T-cell (primary cell): ENCODE results near the gene SLC45A3. TPM values are rescaled to one million over a fixed set of nuclear protein-coding genes. Genes with fewer than 3 reads are reported as not detected.
A peak's percentile ranks its signal among the peaks of the same experiment; 100 is the strongest.

ENCODE experiments used
- ATAC-seq, 4 experiments: fragments of 200-7000 bp in 3 of 4; fragments of 150-1000 bp in 1 of 4; cut with Tn5 transposase; replicated peaks in 1 of 4; 1 replicate in 3 of 4; 2 replicates in 1 of 4; pipeline ENCODE4 v1.10.0; 2021; ENCODE audit warnings: moderate library complexity in 3 of 4, mild to moderate bottlenecking in 2 of 4, moderate number of reproducible peaks in 1 of 4
- CTCF ChIA-PET, 2 donors: fragments of 300-600 bp; sonication (Branson Sonifier 250); formaldehyde crosslinking; loops; one replicate each; lab custom pipeline; 2022; ENCODE audit warnings: antibody characterized with exemption in 2 of 2; lab: Charles Lee
- POLR2A ChIA-PET, 2 donors: fragments of 300-600 bp; sonication (Branson Sonifier 250); formaldehyde crosslinking; loops; one replicate each; lab custom pipeline; 2022; ENCODE audit warnings: antibody characterized with exemption in 2 of 2; lab: Charles Lee
- DNase-seq, 35 experiments: peaks; one replicate each; pipeline versions ENCODE4 v3.0.0 to v3.0.0-alpha.2; 2013 to 2023
- H3K27ac ChIP-seq: one replicate; pipeline ENCODE4 v1.5.1; 2013; ENCODE audit warnings: low read length
- H3K27me3 ChIP-seq, 2 experiments: replicated peaks in 1 of 2; 1 replicate in 1 of 2; 2 replicates in 1 of 2; pipeline versions ENCODE4 v1.6.1 to v1.7.0; 2013; ENCODE audit warnings: low read length in 1 of 2, mixed read lengths in 1 of 2; ENCODE audit not compliant: control insufficient read depth in 2 of 2, insufficient read depth in 2 of 2; ENCODE audit errors: extremely low read depth in 1 of 2
- H3K36me3 ChIP-seq, 2 donors: 1 replicate in 1 of 2; 2 replicates in 1 of 2; pipeline versions ENCODE4 v1.6.1 to v1.7.0; 2013; ENCODE audit warnings: low read length in 1 of 2; ENCODE audit not compliant: control insufficient read depth in 2 of 2, insufficient read depth in 1 of 2; ENCODE audit errors: extremely low read depth in 1 of 2
- H3K4me1 ChIP-seq, 2 experiments: 1 replicate in 1 of 2; 2 replicates in 1 of 2; pipeline versions ENCODE4 v1.6.1 to v1.7.0; 2013; ENCODE audit warnings: low read length in 2 of 2, mixed read lengths in 1 of 2; ENCODE audit not compliant: insufficient read depth in 2 of 2, control insufficient read depth in 1 of 2; ENCODE audit errors: extremely low read depth in 1 of 2
- H3K4me3 ChIP-seq, 2 donors: 1 replicate in 1 of 2; 2 replicates in 1 of 2; pipeline versions ENCODE4 v1.5.1 to v1.7.0; 2013; ENCODE audit warnings: mild to moderate bottlenecking in 2 of 2, low read length in 1 of 2, moderate library complexity in 1 of 2; ENCODE audit not compliant: control insufficient read depth in 1 of 2; ENCODE audit errors: extremely low read depth in 1 of 2
- H3K9me3 ChIP-seq: 2 replicates; pipeline ENCODE4 v1.7.0; 2013
- H3K27ac Mint-ChIP-seq, 2 donors: one replicate each; pipeline ENCODE4 v1.8.0; 2020 to 2021; ENCODE audit warnings: mild to moderate bottlenecking in 2 of 2, mixed read lengths in 2 of 2
- H3K27me3 Mint-ChIP-seq, 2 donors: one replicate each; pipeline ENCODE4 v1.8.0; 2021 to 2022; ENCODE audit warnings: mixed read lengths in 2 of 2
- H3K36me3 Mint-ChIP-seq: one replicate; pipeline ENCODE4 v1.8.0; 2021; ENCODE audit warnings: mixed read lengths
- H3K4me1 Mint-ChIP-seq, 3 donors: one replicate each; pipeline ENCODE4 v1.8.0; 2020 to 2022; ENCODE audit warnings: mixed read lengths in 3 of 3, mild to moderate bottlenecking in 1 of 3
- H3K4me3 Mint-ChIP-seq, 3 donors: one replicate each; pipeline ENCODE4 v1.8.0; 2020 to 2022; ENCODE audit warnings: mild to moderate bottlenecking in 3 of 3, mixed read lengths in 3 of 3, moderate library complexity in 3 of 3
- H3K9me3 Mint-ChIP-seq, 3 donors: one replicate each; pipeline ENCODE4 v1.8.0; 2020 to 2022; ENCODE audit warnings: mixed read lengths in 3 of 3
- WGBS: methylation state at CpG from one replicate; pipeline ENCODE4 v1.1.5; 2013; ENCODE audit warnings: missing lambda C conversion rate; ENCODE audit not compliant: insufficient coverage; 5-methylcytosine and 5-hydroxymethylcytosine counted together
- total RNA-seq, 35 experiments: library from RNA in 6 of 35; stranded (reverse) in 6 of 35; fragments of 120-200 nt in 1 of 35; gene quantifications; one replicate each; pipeline versions ENCODE4 v1.2.1 to v1.2.4 and lab custom pipeline; 2013 to 2026

Gene SLC45A3
- total RNA-seq, 5 donors from 2014 or later (not counting 1 experiment from before 2014, with no cell fraction given) = 0.35 to 2.1 (median 0.75) TPM

DNA sequence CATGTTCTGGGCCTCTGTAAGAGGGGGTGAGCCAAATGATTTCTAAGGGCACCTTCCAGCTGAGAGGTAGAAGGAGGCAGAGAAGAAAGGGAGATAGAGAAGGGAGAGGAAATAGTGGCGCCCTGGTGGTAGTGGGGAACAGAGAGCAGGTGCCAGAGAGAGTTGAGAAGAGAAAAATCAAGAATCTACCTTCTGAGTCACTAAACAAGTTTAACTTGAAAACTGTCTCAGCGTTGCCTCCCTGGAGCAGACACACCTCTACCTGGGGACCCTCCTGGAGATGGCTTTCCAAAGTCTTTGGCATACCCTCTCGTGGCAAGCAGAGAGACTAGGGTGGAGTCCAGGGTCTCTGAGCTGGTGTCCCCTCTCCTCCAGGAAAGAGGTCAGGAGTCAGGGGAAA is 1.1 kb upstream of the SLC45A3 start:
- Histone ChIP-seq H3K36me3 (no peaks in the 10 kb centered on the region), H3K4me1 (peaks cover 0 to 15% of the 10 kb centered on the region in 2 experiments), H3K27ac (no peak overlapping the region), H3K9me3 (no peaks in the 10 kb centered on the region), H3K4me3 (no peak overlapping the region), H3K27me3 (peaks cover 0 to 25% of the 10 kb centered on the region in 2 experiments)
- ATAC-seq (no peak), DNase-seq (no peak)
- Mint-ChIP-seq H3K36me3 (no peaks in the 10 kb centered on the region), H3K27me3 (peaks cover 4 to 7% of the 10 kb centered on the region in 2 donors), H3K9me3 (no peaks in the 10 kb centered on the region), H3K4me1 (peaks cover 11 to 14% (median 14%) of the 10 kb centered on the region in 3 donors), H3K4me3 (peak overlapping the region in 2 of 3 donors; percentile 70 to 75), H3K27ac (no peak overlapping the region)
- CTCF ChIA-PET = no interaction called here
- 100% methylated on average over 1 of the region's 3 CpGs for WGBS
- POLR2A ChIA-PET = interaction anchor here in 1 of 2 donors (0.5 kb wide), 1 partner anchor 14 kb away, joined by 3 read pairs; no protein-coding TSS in a partner anchor

DNA sequence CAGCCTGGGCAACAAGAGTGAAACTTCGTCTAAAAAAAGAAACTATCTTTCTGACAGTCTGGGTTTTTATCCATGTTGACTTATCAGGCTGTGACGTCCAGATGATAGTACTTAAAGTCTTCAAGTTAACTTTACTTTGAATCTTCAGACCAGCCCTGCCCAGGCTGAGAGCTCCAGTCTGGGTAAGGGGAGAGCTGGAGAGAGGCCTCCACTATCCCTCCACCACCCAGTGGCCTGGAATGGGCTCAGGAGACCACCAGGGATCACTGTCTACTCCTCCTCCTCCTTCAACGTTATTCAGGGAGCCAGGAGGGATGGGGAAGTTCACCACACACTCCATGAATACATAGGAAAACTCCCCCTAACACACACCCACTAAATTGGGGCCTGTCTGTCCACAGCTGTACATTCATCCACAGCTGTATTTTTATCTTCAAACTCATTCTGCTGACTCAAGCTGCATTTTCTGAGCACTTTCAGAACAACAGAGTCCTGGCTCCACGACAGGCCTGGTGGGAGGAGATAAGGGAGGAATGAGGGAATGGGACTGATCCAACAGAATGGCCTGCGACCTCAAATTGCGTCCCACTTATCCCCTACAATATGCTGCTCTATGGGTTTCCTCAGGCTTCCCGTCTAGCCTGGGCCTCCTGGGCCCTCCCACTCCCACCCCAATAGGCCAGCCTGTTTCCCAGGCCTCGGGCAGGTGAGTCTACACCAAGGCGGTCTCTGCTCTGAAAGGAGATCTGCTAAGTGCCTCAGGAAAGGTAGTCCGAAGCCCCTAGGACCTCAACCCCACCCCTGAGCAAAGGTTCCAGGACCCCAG is 1.8 kb downstream of the SLC45A3 start:
- peaks cover 0 to 15% of the 10 kb centered on the region in 2 experiments for H3K4me1 ChIP-seq
- DNase-seq (no peak), ATAC-seq (no peak)
- no peak overlapping the region for H3K27ac ChIP-seq
- WGBS = 96% methylated on average over 4 of the region's 10 CpGs
- CTCF ChIA-PET = interaction anchor here in 1 of 2 donors (0.5 to 2.1 kb wide), 2 partner anchors 20 to 106 kb away, joined by 5 to 17 read pairs; no protein-coding TSS in a partner anchor
- Mint-ChIP-seq H3K36me3 (no peaks in the 10 kb centered on the region), H3K9me3 (no peaks in the 10 kb centered on the region), H3K4me3 (peak overlapping the region; percentile 70 to 77 (median 75)), H3K4me1 (peaks cover 11 to 14% (median 14%) of the 10 kb centered on the region in 3 donors), H3K27me3 (peaks cover 12 to 13% of the 10 kb centered on the region in 2 donors), H3K27ac (no peak overlapping the region)
- H3K9me3 ChIP-seq = no peaks in the 10 kb centered on the region
- no peak overlapping the region for H3K4me3 ChIP-seq
- POLR2A ChIA-PET = interaction anchor here in 1 of 2 donors (0.6 to 1.4 kb wide), 2 partner anchors 24 to 67 kb away, joined by 8 to 11 read pairs; no protein-coding TSS in a partner anchor
- H3K36me3 ChIP-seq = no peaks in the 10 kb centered on the region
- peaks cover 0 to 35% of the 10 kb centered on the region in 2 experiments for H3K27me3 ChIP-seq

DNA sequence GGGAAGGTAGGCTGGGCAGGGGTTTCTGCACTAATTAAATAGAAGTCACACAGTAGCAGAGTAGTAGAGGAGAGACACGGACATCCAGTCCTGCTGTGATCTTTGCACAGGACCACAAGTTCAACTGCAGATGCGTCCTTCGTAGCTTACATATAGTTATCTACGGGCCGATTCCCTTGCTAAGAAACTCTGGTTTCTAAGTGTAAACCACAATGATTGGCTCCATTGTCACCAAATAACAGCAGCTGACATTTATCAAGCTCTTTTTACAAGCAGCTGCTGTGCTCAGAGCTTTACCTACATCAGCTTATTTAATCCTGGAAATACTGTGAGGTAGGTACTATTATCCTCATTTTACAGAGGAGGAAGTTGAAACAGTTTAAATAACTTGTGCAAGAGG is 3.1 kb downstream of the SLC45A3 start:
- Histone ChIP-seq H3K4me1 (peaks cover 0 to 15% of the 10 kb centered on the region in 2 experiments), H3K27ac (no peak overlapping the region), H3K36me3 (no peaks in the 10 kb centered on the region), H3K27me3 (peaks cover 0 to 45% of the 10 kb centered on the region in 2 experiments), H3K4me3 (no peak overlapping the region), H3K9me3 (no peaks in the 10 kb centered on the region)
- ATAC-seq (no peak), DNase-seq (no peak)
- H3K27me3 Mint-ChIP-seq = peaks cover 13 to 15% of the 10 kb centered on the region in 2 donors
- peaks cover 11 to 14% (median 14%) of the 10 kb centered on the region in 3 donors for H3K4me1 Mint-ChIP-seq
- 69% methylated on average over 5 of the region's 5 CpGs for WGBS
- H3K9me3 Mint-ChIP-seq = no peaks in the 10 kb centered on the region
- H3K36me3 Mint-ChIP-seq = no peaks in the 10 kb centered on the region
- no peak overlapping the region for H3K27ac Mint-ChIP-seq
- ChIA-PET CTCF (interaction anchor here (0.9 to 2.1 kb wide), 4 partner anchors 19 to 301 kb away, joined by 3 to 17 read pairs (median 4); no protein-coding TSS in a partner anchor), POLR2A (interaction anchor here (0.6 to 1.4 kb wide), 2 partner anchors 68 to 141 kb away, joined by 6 to 11 read pairs; no protein-coding TSS in a partner anchor)
- no peak overlapping the region for H3K4me3 Mint-ChIP-seq

GRCh38 chr1:205676597-205676996 is 3.7 kb downstream of the SLC45A3 start:
- ChIA-PET CTCF (interaction anchor here (1.0 to 2.1 kb wide), 3 partner anchors 18 to 302 kb away, joined by 4 to 17 read pairs (median 4); no protein-coding TSS in a partner anchor), POLR2A (interaction anchor here (0.5 to 1.4 kb wide), 2 partner anchors 69 to 131 kb away, joined by 8 to 11 read pairs; no protein-coding TSS in a partner anchor)
- Histone ChIP-seq H3K36me3 (no peaks in the 10 kb centered on the region), H3K4me1 (peaks cover 0 to 17% of the 10 kb centered on the region in 2 experiments), H3K9me3 (no peaks in the 10 kb centered on the region), H3K27me3 (peaks cover 0 to 47% of the 10 kb centered on the region in 2 experiments), H3K27ac (no peak overlapping the region), H3K4me3 (no peak overlapping the region)
- WGBS = 95% methylated on average over 2 of the region's 3 CpGs
- DNase-seq (no peak), ATAC-seq (no peak)
- Mint-ChIP-seq H3K36me3 (no peaks in the 10 kb centered on the region), H3K4me3 (no peak overlapping the region), H3K27ac (no peak overlapping the region), H3K4me1 (peaks cover 11 to 14% (median 14%) of the 10 kb centered on the region in 3 donors), H3K27me3 (peaks cover 13 to 15% of the 10 kb centered on the region in 2 donors), H3K9me3 (no peaks in the 10 kb centered on the region)

- POLR2A ChIA-PET = interaction anchor here in 1 of 2 donors (0.5 kb wide), 1 partner anchor 132 kb away, joined by 8 read pairs; no protein-coding TSS in a partner anchor
- 90% methylated on average over 5 of the region's 5 CpGs for WGBS
- H3K9me3 ChIP-seq = no peaks in the 10 kb centered on the region
- CTCF ChIA-PET = no interaction called here
- no peak overlapping the region for H3K27ac ChIP-seq
- Mint-ChIP-seq H3K27ac (no peak overlapping the region), H3K27me3 (peaks cover 13% of the 10 kb centered on the region in 2 donors), H3K4me3 (no peak overlapping the region), H3K9me3 (no peaks in the 10 kb centered on the region), H3K36me3 (no peaks in the 10 kb centered on the region), H3K4me1 (peaks cover 11 to 13% (median 13%) of the 10 kb centered on the region in 3 donors)
- H3K36me3 ChIP-seq = no peaks in the 10 kb centered on the region
- DNase-seq (no peak), ATAC-seq (no peak)
- H3K27me3 ChIP-seq = peaks cover 0 to 48% of the 10 kb centered on the region in 2 experiments
- no peak overlapping the region for H3K4me3 ChIP-seq
- H3K4me1 ChIP-seq = peaks cover 0 to 17% of the 10 kb centered on the region in 2 experiments
Observed at GRCh38 chr1:205676002-205676401, 4.3 kb downstream of the SLC45A3 start.

GRCh38 chr1:205675247-205675646 is 5.1 kb downstream of the SLC45A3 start:
- Mint-ChIP-seq H3K27me3 (peaks cover 13% of the 10 kb centered on the region in 2 donors), H3K36me3 (no peaks in the 10 kb centered on the region), H3K4me1 (peaks cover 6 to 8% (median 8%) of the 10 kb centered on the region in 3 donors), H3K27ac (no peak overlapping the region), H3K9me3 (no peaks in the 10 kb centered on the region), H3K4me3 (no peak overlapping the region)
- Histone ChIP-seq H3K36me3 (no peaks in the 10 kb centered on the region), H3K4me3 (no peak overlapping the region), H3K27me3 (peaks cover 0 to 51% of the 10 kb centered on the region in 2 experiments), H3K4me1 (peaks cover 0 to 13% of the 10 kb centered on the region in 2 experiments), H3K27ac (no peak overlapping the region), H3K9me3 (no peaks in the 10 kb centered on the region)
- ATAC-seq = no peak
- POLR2A ChIA-PET = no interaction called here
- CTCF ChIA-PET = no interaction called here
- DNase-seq = no peak
- 86% methylated on average over 2 of the region's 4 CpGs for WGBS
